ENCODE measurements around the gene SYNDIG1. TPM values are rescaled to one million over a fixed set of nuclear protein-coding genes. Genes with fewer than 3 reads are reported as not detected.

Gene SYNDIG1
- total and polyA plus RNA-seq, 4 experiments from 2014 or later, result not detected

DNA sequence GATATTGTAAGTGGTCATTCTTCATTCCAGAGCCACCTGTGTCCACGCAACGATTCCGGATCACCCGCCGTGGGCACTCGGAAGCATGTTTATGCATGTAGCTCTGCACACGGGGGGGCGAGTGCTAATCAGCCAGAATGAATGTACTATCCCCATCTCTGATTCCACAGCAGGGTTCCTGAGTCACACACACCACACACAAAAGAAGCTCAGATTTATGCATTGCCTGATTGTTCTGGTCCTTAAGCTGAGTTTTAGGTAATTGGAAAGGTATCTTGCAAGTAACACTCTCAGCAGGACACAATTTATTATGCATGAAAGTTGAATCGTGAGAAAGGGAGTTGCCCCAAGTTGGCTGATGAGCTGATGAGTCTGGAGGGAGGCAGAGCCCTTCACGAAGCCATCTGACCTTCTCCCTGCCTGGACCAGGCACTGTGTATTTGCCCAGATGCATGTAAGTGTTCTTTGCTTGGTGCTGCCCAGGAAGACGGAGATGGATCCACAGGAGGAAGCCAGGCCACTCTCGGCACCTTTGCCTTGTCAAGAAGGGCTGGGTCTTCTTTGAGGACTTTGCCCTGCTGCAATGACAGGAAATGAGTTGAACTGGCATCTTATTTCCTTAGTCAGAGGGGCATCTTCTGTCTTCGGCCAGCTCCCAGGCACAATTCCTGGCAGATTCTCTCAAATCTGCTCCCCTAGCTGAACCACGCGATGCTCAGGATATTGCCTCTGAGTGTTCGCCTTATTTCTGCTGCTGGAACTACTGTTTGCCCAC is 141.1 kb downstream of the SYNDIG1 start:
- intact Hi-C loops (cut with micrococcal nuclease), result no loop called here
- Mint-ChIP-seq H3K36me3 (no peaks in the 10 kb centered on the region), H3K27me3 (peaks cover 2% of the 10 kb centered on the region in 2 donors), H3K4me1 (no peaks in the 10 kb centered on the region), H3K4me3 (no peak overlapping the region), H3K9me3 (no peaks in the 10 kb centered on the region), H3K27ac (no peak overlapping the region)
- H3K27me3 ChIP-seq (ENCODE audit: insufficient read depth, low read length), result no peaks in the 10 kb centered on the region
- H3K36me3 ChIP-seq (ENCODE audit: insufficient read depth, low read length), result no peaks in the 10 kb centered on the region
- no peaks in the 10 kb centered on the region for H3K9me3 ChIP-seq (ENCODE audit: control insufficient read depth in 1 of 2, low read length in 2 of 2)
- no peak overlapping the region for H3K4me3 ChIP-seq (ENCODE audit: low read length in 2 of 2)
- H3K4me1 ChIP-seq (ENCODE audit: insufficient read depth, low read length), result no peaks in the 10 kb centered on the region
- no peak for DNase-seq
- POLR2A ChIA-PET (ENCODE audit: partially characterized antibody), result no interaction called here
- CTCF ChIA-PET (ENCODE audit: partially characterized antibody), result no interaction called here
- H3K27ac ChIP-seq (ENCODE audit: low read depth, low read length), result no peak overlapping the region

DNA sequence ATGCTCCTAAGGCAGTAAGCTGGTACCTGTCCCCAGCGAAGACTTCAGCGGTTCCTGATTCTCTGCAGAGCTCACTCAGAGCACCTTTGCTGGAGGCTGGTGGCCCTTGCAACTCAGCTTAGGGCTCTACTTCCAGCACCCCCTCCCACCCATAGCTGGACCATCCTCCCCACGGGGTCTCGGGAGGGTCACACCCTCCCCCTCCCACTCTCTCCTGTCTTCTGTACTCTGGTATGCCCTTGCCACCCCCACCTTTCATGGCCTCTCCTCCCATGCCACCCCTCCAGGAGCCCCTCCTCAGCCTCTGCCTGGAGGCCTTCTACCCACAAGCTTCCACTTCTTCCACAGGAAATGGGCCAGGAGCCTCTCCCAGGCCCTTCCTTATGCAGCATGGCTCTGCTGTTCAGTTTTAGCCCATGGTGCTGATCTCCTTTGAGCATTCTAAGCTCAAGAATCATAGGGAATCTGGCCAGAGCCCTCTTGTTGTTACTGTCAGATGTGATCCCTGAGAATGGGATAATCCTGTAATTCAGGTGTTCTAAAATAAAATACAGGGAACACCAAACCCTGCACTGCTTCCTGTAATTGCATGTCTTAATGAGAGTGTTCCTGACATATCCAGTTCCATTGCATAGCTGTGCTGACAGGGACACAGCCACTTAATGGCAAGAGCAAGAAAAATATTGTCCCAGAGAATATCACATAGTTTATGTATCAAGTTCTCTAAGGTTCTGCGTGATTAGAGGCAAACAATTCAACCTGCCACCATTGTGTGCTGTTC is 142.1 kb downstream of the SYNDIG1 start:
- H3K4me1 Mint-ChIP-seq, result no peaks in the 10 kb centered on the region
- no peaks in the 10 kb centered on the region for H3K36me3 Mint-ChIP-seq
- no peak overlapping the region for H3K27ac ChIP-seq (ENCODE audit: low read depth, low read length)
- no peaks in the 10 kb centered on the region for H3K36me3 ChIP-seq (ENCODE audit: insufficient read depth, low read length)
- ChIA-PET POLR2A (ENCODE audit: partially characterized antibody) (no interaction called here), CTCF (ENCODE audit: partially characterized antibody) (no interaction called here)
- intact Hi-C loops (cut with micrococcal nuclease), result no loop called here
- DNase-seq, result no peak
- H3K27me3 ChIP-seq (ENCODE audit: insufficient read depth, low read length), result no peaks in the 10 kb centered on the region
- no peak overlapping the region for H3K4me3 Mint-ChIP-seq
- no peaks in the 10 kb centered on the region for H3K9me3 Mint-ChIP-seq
- H3K4me1 ChIP-seq (ENCODE audit: insufficient read depth, low read length), result no peaks in the 10 kb centered on the region
- no peaks in the 10 kb centered on the region for H3K9me3 ChIP-seq (ENCODE audit: control insufficient read depth in 1 of 2, low read length in 2 of 2)
- no peak overlapping the region for H3K4me3 ChIP-seq (ENCODE audit: low read length in 2 of 2)
- H3K27me3 Mint-ChIP-seq, result peaks cover under 1 to 2% of the 10 kb centered on the region in 2 donors
- H3K27ac Mint-ChIP-seq, result no peak overlapping the region

DNA sequence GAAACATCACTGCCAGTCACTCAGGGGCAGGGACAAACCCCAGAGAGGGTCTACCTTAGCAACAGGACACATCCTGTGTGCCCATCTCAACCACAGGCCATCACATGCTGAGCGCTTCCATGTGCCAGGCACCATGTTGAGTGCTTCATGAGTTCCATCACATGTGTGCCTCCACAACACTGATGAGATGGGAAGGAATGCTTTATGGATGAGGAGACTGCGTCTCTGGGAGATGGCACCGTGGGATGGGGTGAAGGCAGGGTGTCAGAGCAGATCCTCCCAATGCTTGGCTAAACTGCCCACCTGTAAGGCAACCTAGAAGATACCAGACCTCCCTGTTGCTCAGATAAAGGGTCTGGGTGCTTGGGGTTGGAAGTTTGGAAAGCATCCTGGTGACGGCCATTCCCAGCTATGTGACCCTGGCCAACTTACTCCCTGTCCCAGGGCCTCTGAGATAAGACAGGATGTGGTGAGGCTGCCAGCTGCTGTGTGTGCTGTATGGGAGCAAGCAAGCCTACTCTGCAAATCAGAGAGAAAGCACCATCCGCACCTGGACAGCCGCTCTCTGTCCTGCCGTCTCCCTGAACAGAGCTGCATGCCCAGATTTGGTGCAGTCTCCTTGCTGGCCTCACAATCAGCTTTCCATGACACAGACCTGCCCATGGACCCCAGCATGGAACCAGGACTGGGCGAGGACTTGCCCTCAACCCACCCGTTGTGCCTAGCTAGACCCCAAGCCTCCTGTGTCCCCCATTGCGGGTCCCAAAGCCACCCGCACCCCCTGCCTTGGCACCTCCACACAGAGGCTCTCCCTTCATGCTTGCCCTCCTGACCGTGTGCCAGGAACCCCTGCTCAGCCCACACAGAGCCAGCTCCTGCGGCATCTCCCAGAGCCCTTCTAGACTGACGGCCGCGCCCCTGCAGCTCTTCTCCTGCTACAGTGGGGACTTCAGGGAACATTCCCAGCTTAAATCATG is 143.7 kb downstream of the SYNDIG1 start:
- Histone ChIP-seq H3K9me3 (ENCODE audit: control insufficient read depth in 1 of 2, low read length in 2 of 2) (no peaks in the 10 kb centered on the region), H3K27me3 (ENCODE audit: insufficient read depth, low read length) (no peaks in the 10 kb centered on the region), H3K4me1 (ENCODE audit: insufficient read depth, low read length) (no peaks in the 10 kb centered on the region), H3K4me3 (ENCODE audit: low read length in 2 of 2) (no peak overlapping the region), H3K36me3 (ENCODE audit: insufficient read depth, low read length) (no peaks in the 10 kb centered on the region), H3K27ac (ENCODE audit: low read depth, low read length) (no peak overlapping the region)
- POLR2A ChIA-PET (ENCODE audit: partially characterized antibody), result no interaction called here
- Mint-ChIP-seq H3K27me3 (peaks cover 0 to 2% of the 10 kb centered on the region in 2 donors), H3K27ac (no peak overlapping the region), H3K36me3 (no peaks in the 10 kb centered on the region), H3K9me3 (no peaks in the 10 kb centered on the region), H3K4me3 (no peak overlapping the region), H3K4me1 (no peaks in the 10 kb centered on the region)
- intact Hi-C loops (cut with micrococcal nuclease), result no loop called here
- CTCF ChIA-PET (ENCODE audit: partially characterized antibody), result no interaction called here
- DNase-seq, result no peak

DNA sequence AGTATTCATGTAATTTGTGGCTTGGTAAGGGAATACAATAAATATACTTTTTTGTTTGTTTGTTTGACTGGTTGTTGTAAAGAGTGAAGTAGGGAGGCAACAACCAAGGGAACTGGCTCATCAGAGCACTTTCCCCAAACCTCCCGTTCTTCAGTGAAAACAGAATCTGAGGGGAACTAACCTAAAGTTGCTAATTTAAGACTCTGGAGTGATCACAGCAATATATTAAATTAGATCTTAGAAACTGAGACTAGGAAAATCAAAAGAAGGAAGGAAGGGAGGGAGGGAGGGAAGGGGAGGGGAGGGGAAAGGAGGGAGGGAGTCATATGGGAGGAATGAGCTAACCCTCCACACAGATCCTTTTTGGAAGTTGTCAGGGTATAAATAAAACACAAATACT is 144.9 kb downstream of the SYNDIG1 start:
- intact Hi-C loops (cut with micrococcal nuclease), result no loop called here
- H3K4me3 Mint-ChIP-seq, result no peak overlapping the region

DNA sequence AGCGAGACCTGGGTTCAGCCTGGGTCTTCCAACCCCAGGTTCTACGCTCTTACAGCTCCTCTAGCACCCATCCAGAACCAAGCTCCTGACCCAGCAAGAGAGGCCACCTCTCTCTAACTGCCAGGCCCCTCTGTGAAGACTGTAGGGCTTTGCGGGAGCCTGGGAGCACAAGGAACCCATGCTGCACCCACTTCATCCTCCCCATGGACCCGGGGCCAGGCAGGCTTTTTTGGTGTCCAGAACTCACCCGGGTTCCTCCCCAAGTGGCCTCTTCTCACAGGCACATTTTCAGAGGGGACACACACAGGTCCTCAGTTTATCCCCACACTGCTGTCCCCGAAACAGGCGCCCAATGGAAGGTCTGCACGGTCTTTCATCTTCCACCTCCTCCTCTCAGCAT is 145.9 kb downstream of the SYNDIG1 start:
- H3K36me3 ChIP-seq (ENCODE audit: insufficient read depth, low read length), result no peaks in the 10 kb centered on the region
- no peaks in the 10 kb centered on the region for H3K27me3 ChIP-seq (ENCODE audit: insufficient read depth, low read length)
- no peak overlapping the region for H3K27ac Mint-ChIP-seq
- peaks cover 0 to 6% of the 10 kb centered on the region in 2 donors for H3K27me3 Mint-ChIP-seq
- no peaks in the 10 kb centered on the region for H3K4me1 Mint-ChIP-seq
- H3K9me3 ChIP-seq (ENCODE audit: control insufficient read depth in 1 of 2, low read length in 2 of 2), result no peaks in the 10 kb centered on the region
- no peak overlapping the region for H3K4me3 Mint-ChIP-seq
- H3K4me3 ChIP-seq (ENCODE audit: low read length in 2 of 2), result no peak overlapping the region
- no peak for DNase-seq
- no peaks in the 10 kb centered on the region for H3K36me3 Mint-ChIP-seq
- POLR2A ChIA-PET (ENCODE audit: partially characterized antibody), result no interaction called here
- H3K9me3 Mint-ChIP-seq, result no peaks in the 10 kb centered on the region
- intact Hi-C loops (cut with micrococcal nuclease), result no loop called here
- CTCF ChIA-PET (ENCODE audit: partially characterized antibody), result no interaction called here
- no peaks in the 10 kb centered on the region for H3K4me1 ChIP-seq (ENCODE audit: insufficient read depth, low read length)
- H3K27ac ChIP-seq (ENCODE audit: low read depth, low read length), result no peak overlapping the region

More for the DNA sequence above, 144.9 kb downstream of the SYNDIG1 start:
- Histone ChIP-seq H3K36me3 (ENCODE audit: insufficient read depth, low read length) (no peaks in the 10 kb centered on the region), H3K27me3 (ENCODE audit: insufficient read depth, low read length) (no peaks in the 10 kb centered on the region), H3K4me1 (ENCODE audit: insufficient read depth, low read length) (no peaks in the 10 kb centered on the region), H3K9me3 (ENCODE audit: control insufficient read depth in 1 of 2, low read length in 2 of 2) (no peaks in the 10 kb centered on the region), H3K4me3 (ENCODE audit: low read length in 2 of 2) (no peak overlapping the region), H3K27ac (ENCODE audit: low read depth, low read length) (no peak overlapping the region)
- Mint-ChIP-seq H3K27ac (peak overlapping the region in 1 of 7 donors; percentile 15), H3K27me3 (peaks cover 0 to 2% of the 10 kb centered on the region in 2 donors), H3K4me1 (no peaks in the 10 kb centered on the region), H3K9me3 (no peaks in the 10 kb centered on the region), H3K36me3 (no peaks in the 10 kb centered on the region)
- ChIA-PET POLR2A (ENCODE audit: partially characterized antibody) (no interaction called here), CTCF (ENCODE audit: partially characterized antibody) (no interaction called here)
- DNase-seq, result no peak

DNA sequence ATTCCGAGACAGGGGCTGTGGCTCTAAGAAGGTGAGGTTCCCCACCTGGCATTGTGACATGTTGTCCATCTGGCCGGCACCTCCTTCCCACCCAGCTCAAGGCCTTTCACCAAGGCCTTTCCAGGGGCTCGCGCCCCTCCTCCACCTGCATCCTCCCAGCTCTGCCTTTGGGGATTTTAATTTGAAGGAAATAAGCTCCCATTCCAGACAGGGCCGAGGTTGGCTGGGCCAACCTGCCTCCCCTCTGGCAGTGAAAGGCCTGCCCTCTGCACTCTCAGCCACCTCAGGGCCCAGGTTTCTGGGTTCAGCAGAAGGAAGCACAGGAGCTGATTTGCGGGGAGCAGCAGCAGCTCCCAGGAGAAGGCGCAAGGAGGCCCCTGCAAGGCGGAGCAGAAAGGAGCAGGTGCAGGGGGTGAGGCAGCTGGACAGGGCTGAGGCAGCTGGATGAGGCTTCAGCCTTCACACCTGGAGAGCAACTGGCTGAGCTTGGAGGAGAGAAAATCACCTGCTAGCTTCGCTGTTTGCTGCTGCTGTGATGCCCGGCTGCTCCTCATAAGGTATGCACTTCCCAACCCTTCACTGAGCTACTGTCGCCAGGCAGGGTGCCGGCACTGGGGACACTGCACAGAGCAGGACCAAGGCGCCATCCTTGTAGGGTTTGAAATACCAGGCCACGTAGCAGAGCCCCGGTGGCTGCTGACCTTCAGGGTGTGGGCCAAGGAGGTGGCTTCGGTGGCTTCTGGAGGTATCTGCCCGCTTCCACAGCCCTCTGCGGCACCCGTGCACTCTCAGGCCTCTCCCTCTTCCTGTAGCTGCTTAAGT is 147.0 kb downstream of the SYNDIG1 start:
- H3K4me3 Mint-ChIP-seq, result no peak overlapping the region
- H3K27ac Mint-ChIP-seq, result no peak overlapping the region
- H3K4me3 ChIP-seq (ENCODE audit: low read length in 2 of 2), result no peak overlapping the region
- H3K4me1 Mint-ChIP-seq, result no peaks in the 10 kb centered on the region
- H3K36me3 ChIP-seq (ENCODE audit: insufficient read depth, low read length), result no peaks in the 10 kb centered on the region
- H3K27me3 ChIP-seq (ENCODE audit: insufficient read depth, low read length), result no peaks in the 10 kb centered on the region
- no peaks in the 10 kb centered on the region for H3K9me3 Mint-ChIP-seq
- no peaks in the 10 kb centered on the region for H3K36me3 Mint-ChIP-seq
- ChIA-PET POLR2A (ENCODE audit: partially characterized antibody) (no interaction called here), CTCF (ENCODE audit: partially characterized antibody) (no interaction called here)
- H3K27ac ChIP-seq (ENCODE audit: low read depth, low read length), result no peak overlapping the region
- peaks cover 0 to 8% of the 10 kb centered on the region in 2 donors for H3K27me3 Mint-ChIP-seq
- H3K9me3 ChIP-seq (ENCODE audit: control insufficient read depth in 1 of 2, low read length in 2 of 2), result no peaks in the 10 kb centered on the region
- intact Hi-C loops (cut with micrococcal nuclease), result no loop called here
- no peaks in the 10 kb centered on the region for H3K4me1 ChIP-seq (ENCODE audit: insufficient read depth, low read length)
- DNase-seq, result no peak

Measured in CD4-positive, alpha-beta memory T cell (primary cell).